ENCODE results near the gene ATG4B. TPM values are rescaled to one million over a fixed set of nuclear protein-coding genes. Genes with fewer than 3 reads are reported as not detected.
A peak's percentile ranks its signal among the peaks of the same experiment; 100 is the strongest.

The ATG4B gene
- polyA plus RNA-seq, 1 experiment: 122 TPM

DNA sequence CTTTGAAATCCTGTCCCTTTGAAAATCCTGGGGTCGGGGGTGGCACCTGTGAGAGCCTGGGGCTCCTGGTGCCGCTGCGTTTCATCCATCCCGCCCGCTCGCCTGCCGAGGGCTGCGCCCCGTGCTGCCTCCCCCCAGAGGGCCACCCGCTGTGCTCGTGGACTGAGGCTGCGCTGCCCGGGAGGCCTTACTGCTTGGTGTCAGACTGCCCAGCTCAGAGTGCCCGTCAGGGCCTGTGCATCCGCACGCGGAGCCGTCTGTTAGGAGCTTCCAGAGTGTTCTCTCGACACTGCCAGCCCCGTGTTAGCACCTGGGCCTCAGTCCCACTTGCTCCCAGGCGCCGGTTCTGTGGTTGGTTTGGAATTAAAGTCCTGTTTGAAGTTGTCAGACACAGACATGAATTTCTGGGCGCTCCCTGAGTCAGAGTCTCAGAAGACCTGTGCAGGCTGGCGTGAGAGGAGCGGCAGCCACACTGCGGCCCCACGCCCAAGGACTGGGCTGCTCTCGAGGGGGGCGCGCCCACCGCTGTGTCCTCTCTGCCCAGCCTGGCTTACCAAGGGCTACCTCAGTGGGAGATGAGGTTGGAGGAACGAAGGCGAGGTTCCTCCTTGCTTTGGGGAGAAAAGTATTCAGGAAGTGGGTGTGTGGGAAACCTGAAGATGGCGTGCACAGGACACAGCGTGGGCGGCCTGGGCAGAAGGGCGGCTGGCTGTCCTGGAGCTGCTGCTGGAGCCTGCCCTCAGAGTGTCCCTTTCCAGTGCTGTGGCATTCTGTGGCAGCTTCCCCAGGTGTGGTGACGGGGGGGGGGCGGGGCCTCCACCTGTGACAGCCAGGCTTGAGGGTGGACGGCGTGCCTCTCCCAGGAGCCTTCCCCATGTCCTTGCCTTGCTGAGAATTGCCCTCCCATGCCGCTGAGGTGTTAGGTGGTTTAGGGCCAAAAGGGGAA, 35.0 kb downstream of the ATG4B start:
- DNase-seq (ENCODE audit: low read depth): no peak
- Histone ChIP-seq H3K36me3 (ENCODE audit: control insufficient read depth, insufficient read depth, low read length) (peaks cover 34% of the 10 kb centered on the region), H3K4me3 (ENCODE audit: low read depth, low read length) (no peak overlapping the region), H3K27me3 (ENCODE audit: control insufficient read depth, insufficient read depth, low read length) (no peaks in the 10 kb centered on the region)
- POLR2A ChIA-PET: no interaction called here
- no peak for TF ChIP-seq CTCF (IDR thresholded peaks at IDR 0.05; ENCODE audit: insufficient read depth, low read depth, low read length)
- CTCF ChIA-PET: interaction anchor here (1.0 kb wide), 1 partner anchor 13 kb away, joined by 4 read pairs; no protein-coding TSS in a partner anchor

- ChIA-PET CTCF (interaction anchor here (1.0 kb wide), 1 partner anchor 14 kb away, joined by 4 read pairs; no protein-coding TSS in a partner anchor), POLR2A (no interaction called here)
- no peak for TF ChIP-seq CTCF (IDR thresholded peaks at IDR 0.05; ENCODE audit: insufficient read depth, low read depth, low read length)
- Histone ChIP-seq H3K27me3 (ENCODE audit: control insufficient read depth, insufficient read depth, low read length) (no peaks in the 10 kb centered on the region), H3K36me3 (ENCODE audit: control insufficient read depth, insufficient read depth, low read length) (peaks cover 29% of the 10 kb centered on the region), H3K4me3 (ENCODE audit: low read depth, low read length) (no peak overlapping the region)
- no peak for DNase-seq (ENCODE audit: low read depth)
Measured at GRCh38 chr2:241673189-241673663, 35.7 kb downstream of the ATG4B start.

DNA sequence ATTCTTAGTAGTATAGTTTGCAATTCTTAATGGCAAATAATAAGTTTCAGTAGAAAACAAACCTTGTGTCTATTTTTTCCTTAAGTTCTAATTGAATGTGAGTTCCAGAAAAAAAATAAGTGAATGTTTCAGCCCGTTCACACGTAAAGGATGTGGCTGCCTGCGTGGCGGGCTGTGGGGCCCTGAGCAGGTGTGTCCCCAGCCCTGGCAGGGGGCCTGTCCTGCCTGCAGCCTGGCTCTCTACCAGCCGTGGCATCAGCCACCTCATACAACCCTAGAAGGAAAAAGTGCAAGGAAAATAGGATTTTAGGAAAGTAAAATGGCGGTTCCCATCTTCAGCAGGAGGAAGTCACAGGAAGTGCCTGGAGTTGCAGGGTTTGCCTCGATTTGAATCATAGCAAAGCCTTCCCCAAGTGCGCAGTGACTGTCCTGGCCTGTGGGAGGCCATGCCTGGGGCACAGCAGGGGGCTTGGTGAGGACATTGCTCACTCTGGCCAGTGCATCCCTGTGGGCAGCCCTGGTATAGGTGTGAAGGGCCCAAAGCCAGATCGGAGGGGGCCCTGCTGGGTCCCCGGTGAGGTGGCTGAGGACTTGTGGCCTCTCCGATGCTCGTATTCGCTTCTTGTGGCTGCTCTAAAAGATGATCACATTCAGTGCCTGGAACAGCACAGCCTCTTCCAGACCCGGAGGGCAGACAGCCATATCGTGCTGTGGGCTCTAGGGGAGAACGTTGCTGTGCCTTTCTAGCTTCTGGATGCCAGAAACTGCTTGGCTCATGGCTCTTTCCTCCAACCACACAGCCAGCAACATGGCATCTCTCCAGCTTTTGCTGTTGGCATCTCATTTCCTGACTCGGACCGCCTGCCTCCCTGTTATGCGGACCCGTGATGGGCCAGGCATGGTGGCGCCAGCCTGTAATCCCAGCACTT, 36.6 kb downstream of the ATG4B start:
- peaks cover 25% of the 10 kb centered on the region for H3K36me3 ChIP-seq (ENCODE audit: control insufficient read depth, insufficient read depth, low read length)
- H3K27me3 ChIP-seq (ENCODE audit: control insufficient read depth, insufficient read depth, low read length): no peaks in the 10 kb centered on the region
- no peak for TF ChIP-seq CTCF (IDR thresholded peaks at IDR 0.05; ENCODE audit: insufficient read depth, low read depth, low read length)
- ChIA-PET CTCF (interaction anchor here (1.0 to 2.3 kb wide), 2 partner anchors 9 to 15 kb away, joined by 4 to 10 read pairs; no protein-coding TSS in a partner anchor), POLR2A (no interaction called here)
- H3K4me3 ChIP-seq (ENCODE audit: low read depth, low read length): no peak overlapping the region
- no peak for DNase-seq (ENCODE audit: low read depth)

GRCh38 chr2:241675885-241676284, 38.4 kb downstream of the ATG4B start:
- DNase-seq (ENCODE audit: low read depth): no peak
- peaks cover 17% of the 10 kb centered on the region for H3K36me3 ChIP-seq (ENCODE audit: control insufficient read depth, insufficient read depth, low read length)
- no peak overlapping the region for H3K4me3 ChIP-seq (ENCODE audit: low read depth, low read length)
- peak; percentile 25; the same call in 1 of the 2 replicates for TF ChIP-seq CTCF (IDR thresholded peaks at IDR 0.05; ENCODE audit: insufficient read depth, low read depth, low read length)
- POLR2A ChIA-PET: no interaction called here
- H3K27me3 ChIP-seq (ENCODE audit: control insufficient read depth, insufficient read depth, low read length): no peaks in the 10 kb centered on the region
- CTCF ChIA-PET: interaction anchor here (1.0 to 2.3 kb wide), 3 partner anchors 11 to 56 kb away, joined by 3 to 10 read pairs (median 5); no protein-coding TSS in a partner anchor
